ENCODE results near the gene FKRP. TPM values are rescaled to one million over a fixed set of nuclear protein-coding genes. Genes with fewer than 3 reads are reported as not detected.
"Not testable (repeated sequence)": the region's sequence is repeated elsewhere in the genome, so short reads cannot be mapped to it uniquely, and the experiment has no call there.

FKRP gene
- total RNA-seq, 1 donor from 2014 or later, result 37.0 TPM

GRCh38 chr19:46773018-46773399 lies 27.2 kb downstream of the FKRP start:
- Mint-ChIP-seq H3K9me3 (no peaks in the 10 kb centered on the region), H3K27ac (no peak overlapping the region), H3K27me3 (ENCODE audit: low read depth) (no peaks in the 10 kb centered on the region), H3K36me3 (peaks cover 24% of the 10 kb centered on the region), H3K4me3 (no peak overlapping the region), H3K4me1 (peaks cover 19% of the 10 kb centered on the region)
- TF ChIP-seq CTCF (IDR thresholded peaks at IDR 0.05; ENCODE audit: unreplicated experiment), result no peak
- no peak for DNase-seq (ENCODE audit: low spot score in 2 of 2, unreplicated experiment in 2 of 2)

- no peak overlapping the region for H3K4me3 Mint-ChIP-seq
- no peaks in the 10 kb centered on the region for H3K9me3 Mint-ChIP-seq
- no peak for TF ChIP-seq CTCF (IDR thresholded peaks at IDR 0.05; ENCODE audit: unreplicated experiment)
- no peaks in the 10 kb centered on the region for H3K27me3 Mint-ChIP-seq (ENCODE audit: low read depth)
- H3K27ac Mint-ChIP-seq, result no peak overlapping the region
- DNase-seq (ENCODE audit: low spot score in 2 of 2, unreplicated experiment in 2 of 2), result no peak
- H3K36me3 Mint-ChIP-seq, result peaks cover 30% of the 10 kb centered on the region
- peaks cover 4% of the 10 kb centered on the region for H3K4me1 Mint-ChIP-seq
Measured at GRCh38 chr19:46775642-46776258, 29.9 kb downstream of the FKRP start.

GRCh38 chr19:46776927-46777911 lies 31.4 kb downstream of the FKRP start:
- Mint-ChIP-seq H3K4me3 (no peak overlapping the region), H3K27ac (no peak overlapping the region), H3K4me1 (no peaks in the 10 kb centered on the region), H3K9me3 (no peaks in the 10 kb centered on the region), H3K27me3 (ENCODE audit: low read depth) (no peaks in the 10 kb centered on the region), H3K36me3 (peaks cover 32% of the 10 kb centered on the region)
- no peak for TF ChIP-seq CTCF (IDR thresholded peaks at IDR 0.05; ENCODE audit: unreplicated experiment)
- DNase-seq (ENCODE audit: low spot score in 2 of 2, unreplicated experiment in 2 of 2), result no peak

- H3K4me1 Mint-ChIP-seq; H3K27me3 Mint-ChIP-seq (ENCODE audit: low read depth); DNase-seq (ENCODE audit: low spot score in 2 of 2, unreplicated experiment in 2 of 2); H3K9me3 Mint-ChIP-seq; H3K27ac Mint-ChIP-seq; H3K4me3 Mint-ChIP-seq: not testable (repeated sequence)
- peaks cover 40% of the 10 kb centered on the region for H3K36me3 Mint-ChIP-seq
Measured at GRCh38 chr19:46777956-46778645, 32.2 kb downstream of the FKRP start.

- H3K4me3 Mint-ChIP-seq, result no peak overlapping the region
- DNase-seq (ENCODE audit: low spot score in 2 of 2, unreplicated experiment in 2 of 2), result no peak
- no peaks in the 10 kb centered on the region for H3K27me3 Mint-ChIP-seq (ENCODE audit: low read depth)
- peaks cover 46% of the 10 kb centered on the region for H3K4me1 Mint-ChIP-seq
- no peak for TF ChIP-seq CTCF (IDR thresholded peaks at IDR 0.05; ENCODE audit: unreplicated experiment)
- no peaks in the 10 kb centered on the region for H3K9me3 Mint-ChIP-seq
- peak overlapping the region; percentile 71 for H3K27ac Mint-ChIP-seq
- peaks cover 20% of the 10 kb centered on the region for H3K36me3 Mint-ChIP-seq
Measured at GRCh38 chr19:46782355-46783019, 36.6 kb downstream of the FKRP start.
